HEK293 (cell line): ENCODE measurements around the gene DOK1.

Experiments used
- MYNN ChIP-seq: fragments of 450-650 bp; formaldehyde crosslinking; IDR thresholded peaks from 2 replicates; pipeline ENCODE4 v1.5.1; 2016; ENCODE audit warnings: missing biosample characterization, missing genetic modification characterization, borderline replicate concordance
- SP7 ChIP-seq: fragments of 450-650 bp; formaldehyde crosslinking; IDR thresholded peaks from 2 replicates; pipeline ENCODE4 v1.5.1; 2016; ENCODE audit warnings: missing biosample characterization, missing genetic modification characterization
- ZBTB7A ChIP-seq: fragments of 450-650 bp; formaldehyde crosslinking; IDR thresholded peaks from 2 replicates; pipeline ENCODE4 v1.5.1; 2016; ENCODE audit warnings: low read depth, missing biosample characterization, missing genetic modification characterization
- ZBTB8A ChIP-seq: fragments of 450-650 bp; formaldehyde crosslinking; IDR thresholded peaks from 2 replicates; pipeline ENCODE4 v1.5.1; 2016; ENCODE audit warnings: missing biosample characterization, missing genetic modification characterization
- ZNF157 ChIP-seq: fragments of 450-650 bp; formaldehyde crosslinking; IDR thresholded peaks from 2 replicates; pipeline ENCODE4 v1.5.1; 2016; ENCODE audit warnings: missing biosample characterization, missing genetic modification characterization
- ZNF391 ChIP-seq: fragments of 450-650 bp; formaldehyde crosslinking; IDR thresholded peaks from 2 replicates; pipeline ENCODE4 v1.5.1; 2016; ENCODE audit warnings: low read depth, missing biosample characterization, missing genetic modification characterization, borderline replicate concordance
- ZNF398 ChIP-seq: fragments of 450-650 bp; formaldehyde crosslinking; IDR thresholded peaks from 2 replicates; pipeline ENCODE4 v1.5.1; 2017; ENCODE audit warnings: missing biosample characterization, missing genetic modification characterization
- ZNF623 ChIP-seq: fragments of 450-650 bp; formaldehyde crosslinking; IDR thresholded peaks from 2 replicates; pipeline ENCODE4 v1.5.1; 2016; ENCODE audit warnings: missing biosample characterization, missing genetic modification characterization
- ZNF701 ChIP-seq: fragments of 450-650 bp; formaldehyde crosslinking; IDR thresholded peaks from 2 replicates; pipeline ENCODE4 v1.5.1; 2016; ENCODE audit warnings: missing biosample characterization, missing genetic modification characterization
- TF ChIP-seq, protein P1 (sequence below): fragments of 450-650 bp; formaldehyde crosslinking; IDR thresholded peaks from 2 replicates; pipeline ENCODE4 v1.5.1; 2016; ENCODE audit warnings: missing biosample characterization, missing genetic modification characterization
- TF ChIP-seq, protein P2 (sequence below): fragments of 450-650 bp; formaldehyde crosslinking; IDR thresholded peaks from 2 replicates; pipeline ENCODE4 v1.5.1; 2016; ENCODE audit warnings: missing biosample characterization, missing genetic modification characterization
- TF ChIP-seq, protein P3 (sequence below): IDR thresholded peaks from 2 replicates; pipeline ENCODE4 v1.6.1; 2011; ENCODE audit warnings: mild to moderate bottlenecking, low read depth, low read length, borderline replicate concordance

GRCh38 chr2:74596584-74596983 is 42.1 kb downstream of the DOK1 start:
- TF ChIP-seq ZNF623, result no peak
- TF ChIP-seq, protein P1, sequence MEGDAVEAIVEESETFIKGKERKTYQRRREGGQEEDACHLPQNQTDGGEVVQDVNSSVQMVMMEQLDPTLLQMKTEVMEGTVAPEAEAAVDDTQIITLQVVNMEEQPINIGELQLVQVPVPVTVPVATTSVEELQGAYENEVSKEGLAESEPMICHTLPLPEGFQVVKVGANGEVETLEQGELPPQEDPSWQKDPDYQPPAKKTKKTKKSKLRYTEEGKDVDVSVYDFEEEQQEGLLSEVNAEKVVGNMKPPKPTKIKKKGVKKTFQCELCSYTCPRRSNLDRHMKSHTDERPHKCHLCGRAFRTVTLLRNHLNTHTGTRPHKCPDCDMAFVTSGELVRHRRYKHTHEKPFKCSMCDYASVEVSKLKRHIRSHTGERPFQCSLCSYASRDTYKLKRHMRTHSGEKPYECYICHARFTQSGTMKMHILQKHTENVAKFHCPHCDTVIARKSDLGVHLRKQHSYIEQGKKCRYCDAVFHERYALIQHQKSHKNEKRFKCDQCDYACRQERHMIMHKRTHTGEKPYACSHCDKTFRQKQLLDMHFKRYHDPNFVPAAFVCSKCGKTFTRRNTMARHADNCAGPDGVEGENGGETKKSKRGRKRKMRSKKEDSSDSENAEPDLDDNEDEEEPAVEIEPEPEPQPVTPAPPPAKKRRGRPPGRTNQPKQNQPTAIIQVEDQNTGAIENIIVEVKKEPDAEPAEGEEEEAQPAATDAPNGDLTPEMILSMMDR, result no peak
- TF ChIP-seq, protein P2, sequence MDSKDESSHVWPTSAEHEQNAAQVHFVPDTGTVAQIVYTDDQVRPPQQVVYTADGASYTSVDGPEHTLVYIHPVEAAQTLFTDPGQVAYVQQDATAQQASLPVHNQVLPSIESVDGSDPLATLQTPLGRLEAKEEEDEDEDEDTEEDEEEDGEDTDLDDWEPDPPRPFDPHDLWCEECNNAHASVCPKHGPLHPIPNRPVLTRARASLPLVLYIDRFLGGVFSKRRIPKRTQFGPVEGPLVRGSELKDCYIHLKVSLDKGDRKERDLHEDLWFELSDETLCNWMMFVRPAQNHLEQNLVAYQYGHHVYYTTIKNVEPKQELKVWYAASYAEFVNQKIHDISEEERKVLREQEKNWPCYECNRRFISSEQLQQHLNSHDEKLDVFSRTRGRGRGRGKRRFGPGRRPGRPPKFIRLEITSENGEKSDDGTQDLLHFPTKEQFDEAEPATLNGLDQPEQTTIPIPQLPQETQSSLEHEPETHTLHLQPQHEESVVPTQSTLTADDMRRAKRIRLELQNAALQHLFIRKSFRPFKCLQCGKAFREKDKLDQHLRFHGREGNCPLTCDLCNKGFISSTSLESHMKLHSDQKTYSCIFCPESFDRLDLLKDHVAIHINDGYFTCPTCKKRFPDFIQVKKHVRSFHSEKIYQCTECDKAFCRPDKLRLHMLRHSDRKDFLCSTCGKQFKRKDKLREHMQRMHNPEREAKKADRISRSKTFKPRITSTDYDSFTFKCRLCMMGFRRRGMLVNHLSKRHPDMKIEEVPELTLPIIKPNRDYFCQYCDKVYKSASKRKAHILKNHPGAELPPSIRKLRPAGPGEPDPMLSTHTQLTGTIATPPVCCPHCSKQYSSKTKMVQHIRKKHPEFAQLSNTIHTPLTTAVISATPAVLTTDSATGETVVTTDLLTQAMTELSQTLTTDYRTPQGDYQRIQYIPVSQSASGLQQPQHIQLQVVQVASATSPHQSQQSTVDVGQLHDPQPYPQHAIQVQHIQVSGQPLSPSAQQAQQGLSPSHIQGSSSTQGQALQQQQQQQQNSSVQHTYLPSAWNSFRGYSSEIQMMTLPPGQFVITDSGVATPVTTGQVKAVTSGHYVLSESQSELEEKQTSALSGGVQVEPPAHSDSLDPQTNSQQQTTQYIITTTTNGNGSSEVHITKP (tag by site-specific recombination), result no peak
- TF ChIP-seq SP7 (tag by site-specific recombination), result no peak
- TF ChIP-seq MYNN (tag by site-specific recombination), result no peak
- no peak for TF ChIP-seq ZNF157 (tag by site-specific recombination)
- TF ChIP-seq, protein P3, sequence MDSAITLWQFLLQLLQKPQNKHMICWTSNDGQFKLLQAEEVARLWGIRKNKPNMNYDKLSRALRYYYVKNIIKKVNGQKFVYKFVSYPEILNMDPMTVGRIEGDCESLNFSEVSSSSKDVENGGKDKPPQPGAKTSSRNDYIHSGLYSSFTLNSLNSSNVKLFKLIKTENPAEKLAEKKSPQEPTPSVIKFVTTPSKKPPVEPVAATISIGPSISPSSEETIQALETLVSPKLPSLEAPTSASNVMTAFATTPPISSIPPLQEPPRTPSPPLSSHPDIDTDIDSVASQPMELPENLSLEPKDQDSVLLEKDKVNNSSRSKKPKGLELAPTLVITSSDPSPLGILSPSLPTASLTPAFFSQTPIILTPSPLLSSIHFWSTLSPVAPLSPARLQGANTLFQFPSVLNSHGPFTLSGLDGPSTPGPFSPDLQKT, result no peak
- TF ChIP-seq ZNF391 (tag by site-specific recombination), result no peak
- no peak for TF ChIP-seq ZBTB7A
- TF ChIP-seq ZBTB8A (tag by site-specific recombination), result no peak
- no peak for TF ChIP-seq ZNF701 (tag by site-specific recombination)
- TF ChIP-seq ZNF398 (tag by site-specific recombination), result no peak
